Vagina (tissue), 2 donors: Measurements from ENCODE around the gene LRRC4B. TPM values are rescaled to one million over a fixed set of nuclear protein-coding genes. Genes with fewer than 3 reads are reported as not detected.

Experiments used
- DNase-seq, 2 donors: peaks; one replicate each; pipeline ENCODE4 v3.0.0-alpha.2; 2017; ENCODE audit errors: extremely low spot score in 2 of 2
- H3K27ac ChIP-seq: fragments of 200-600 bp; sonication (generic); one replicate; pipeline ENCODE4 v1.5.1; 2019
- H3K27me3 ChIP-seq: fragments of 200-600 bp; sonication (generic); one replicate; pipeline ENCODE4 v1.5.1; 2019
- H3K36me3 ChIP-seq, 2 donors: fragments of 200-600 bp; sonication (generic); one replicate each; pipeline ENCODE4 v1.5.1; 2017 to 2019
- H3K4me1 ChIP-seq: fragments of 200-600 bp; sonication (generic); one replicate; pipeline ENCODE4 v1.5.1; 2019
- H3K4me3 ChIP-seq, 2 donors: fragments of 200-600 bp; sonication (generic); 1 replicate in 1 of 2; 2 replicates in 1 of 2; pipeline ENCODE4 v1.5.1; 2016 to 2019
- H3K9me3 ChIP-seq: fragments of 200-600 bp; sonication (generic); one replicate; pipeline ENCODE4 v1.5.1; 2019
- POLR2A ChIP-seq, 2 donors: fragments of 450-650 bp; IDR thresholded peaks; one replicate each; pipeline ENCODE4 v1.6.1; 2017; ENCODE audit warnings: antibody characterized with exemption in 2 of 2, mild to moderate bottlenecking in 2 of 2, moderate library complexity in 2 of 2
- POLR2AphosphoS5 ChIP-seq, 2 donors: sonication (generic); formaldehyde crosslinking; IDR thresholded peaks; one replicate each; pipeline ENCODE4 v1.9.0; 2017; ENCODE audit warnings: antibody characterized with exemption in 2 of 2, mild to moderate bottlenecking in 2 of 2, low read depth in 1 of 2; ENCODE audit not compliant: insufficient read depth in 1 of 2
- intact Hi-C: fragments of 100-400 bp; cut with DNase I; formaldehyde crosslinking; loops from one replicate; pipeline ENCODE4 v1.15.1; 2023
- total RNA-seq: library from RNA; depleted of rRNA; stranded (reverse); fragments of >200 nt; gene quantifications from one replicate; pipeline ENCODE4 v1.2.3, GENCODE V29; 2016
- TF ChIP-seq, protein P1 (sequence below), 3 experiments: fragments of 450-650 bp in 2 of 3; fragments of 200-600 bp in 1 of 3; sonication (generic) in 1 of 3; IDR thresholded peaks; one replicate each; pipeline ENCODE4 v1.5.1; 2017 to 2019; ENCODE audit warnings: antibody characterized with exemption in 3 of 3, mild to moderate bottlenecking in 2 of 3, moderate library complexity in 2 of 3

Gene LRRC4B
- total RNA-seq, 1 donor from 2014 or later, result 17.9 TPM

DNA sequence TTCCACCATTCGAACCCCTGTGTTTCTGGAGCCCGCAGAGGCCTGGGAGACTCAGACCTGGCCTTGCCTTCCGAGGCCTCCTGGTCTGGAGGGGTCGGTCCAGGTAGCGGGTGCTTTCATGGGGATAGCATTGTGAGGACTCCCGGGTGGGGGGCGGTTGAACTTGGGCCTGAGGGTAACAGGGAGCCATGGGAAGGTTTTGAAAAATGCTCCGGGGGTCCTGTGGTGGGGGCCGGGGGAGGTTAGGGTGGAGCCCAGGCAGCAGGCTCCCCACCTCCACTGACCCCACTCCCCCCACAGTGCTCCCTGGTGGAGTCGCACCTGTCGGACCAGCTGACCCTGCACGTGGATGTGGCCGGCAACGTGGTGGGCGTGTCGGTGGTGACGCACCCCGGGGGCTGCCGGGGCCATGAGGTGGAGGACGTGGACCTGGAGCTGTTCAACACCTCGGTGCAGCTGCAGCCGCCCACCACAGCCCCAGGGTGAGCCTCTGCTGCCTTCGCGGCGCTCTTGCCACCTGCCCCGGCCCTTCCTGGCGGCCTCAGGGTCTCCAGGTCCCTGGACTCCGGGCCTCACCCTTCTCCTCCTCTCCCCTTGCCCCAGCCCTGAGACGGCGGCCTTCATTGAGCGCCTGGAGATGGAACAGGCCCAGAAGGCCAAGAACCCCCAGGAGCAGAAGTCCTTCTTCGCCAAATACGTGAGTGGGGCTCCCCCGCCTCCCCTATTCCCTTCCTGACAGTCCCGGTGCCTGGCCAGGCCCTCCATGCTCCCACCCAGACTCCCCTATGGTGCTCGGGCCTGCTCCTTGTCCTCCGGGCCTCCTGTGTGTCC, 87.7 kb downstream of the LRRC4B start:
- Histone ChIP-seq H3K4me1 (peaks cover 22% of the 10 kb centered on the region), H3K9me3 (no peaks in the 10 kb centered on the region), H3K27me3 (no peaks in the 10 kb centered on the region), H3K36me3 (peaks cover 0 to 38% of the 10 kb centered on the region in 2 donors), H3K4me3 (no peak overlapping the region), H3K27ac (no peak overlapping the region)
- TF ChIP-seq POLR2A (IDR thresholded peaks at IDR 0.05) (no peak), POLR2AphosphoS5 (IDR thresholded peaks at IDR 0.05; ENCODE audit: insufficient read depth in 1 of 2, low read depth in 1 of 2) (no peak)
- TF ChIP-seq, protein P1, sequence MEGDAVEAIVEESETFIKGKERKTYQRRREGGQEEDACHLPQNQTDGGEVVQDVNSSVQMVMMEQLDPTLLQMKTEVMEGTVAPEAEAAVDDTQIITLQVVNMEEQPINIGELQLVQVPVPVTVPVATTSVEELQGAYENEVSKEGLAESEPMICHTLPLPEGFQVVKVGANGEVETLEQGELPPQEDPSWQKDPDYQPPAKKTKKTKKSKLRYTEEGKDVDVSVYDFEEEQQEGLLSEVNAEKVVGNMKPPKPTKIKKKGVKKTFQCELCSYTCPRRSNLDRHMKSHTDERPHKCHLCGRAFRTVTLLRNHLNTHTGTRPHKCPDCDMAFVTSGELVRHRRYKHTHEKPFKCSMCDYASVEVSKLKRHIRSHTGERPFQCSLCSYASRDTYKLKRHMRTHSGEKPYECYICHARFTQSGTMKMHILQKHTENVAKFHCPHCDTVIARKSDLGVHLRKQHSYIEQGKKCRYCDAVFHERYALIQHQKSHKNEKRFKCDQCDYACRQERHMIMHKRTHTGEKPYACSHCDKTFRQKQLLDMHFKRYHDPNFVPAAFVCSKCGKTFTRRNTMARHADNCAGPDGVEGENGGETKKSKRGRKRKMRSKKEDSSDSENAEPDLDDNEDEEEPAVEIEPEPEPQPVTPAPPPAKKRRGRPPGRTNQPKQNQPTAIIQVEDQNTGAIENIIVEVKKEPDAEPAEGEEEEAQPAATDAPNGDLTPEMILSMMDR (IDR thresholded peaks at IDR 0.05), result no peak
- no peak for DNase-seq
- intact Hi-C loops, result no loop called here

DNA sequence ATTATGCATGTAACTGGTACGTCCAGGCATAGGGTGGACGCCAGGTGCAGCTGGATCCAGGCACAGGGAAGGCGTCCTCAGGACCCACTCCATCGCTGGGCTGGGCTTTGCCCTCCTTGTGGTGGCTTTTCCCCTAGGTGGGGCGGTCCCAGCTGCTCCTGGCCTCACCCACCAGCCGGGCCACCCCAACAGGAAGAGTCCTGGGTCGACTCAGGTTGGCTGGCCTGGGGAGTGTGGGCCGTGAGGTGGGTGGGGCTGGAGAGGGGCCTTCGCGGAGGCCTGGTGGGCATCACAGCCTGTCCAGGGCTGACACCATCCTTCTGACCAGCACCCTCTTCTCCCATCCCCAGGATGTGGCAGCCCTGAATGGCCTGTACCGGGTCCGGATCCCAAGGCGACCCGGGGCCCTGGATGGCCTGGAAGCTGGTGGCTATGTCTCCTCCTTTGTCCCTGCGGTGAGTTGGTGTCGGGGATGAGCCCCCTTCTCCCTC, 88.4 kb downstream of the LRRC4B start:
- no peak for DNase-seq
- intact Hi-C loops, result no loop called here
- Histone ChIP-seq H3K4me1 (peaks cover 22% of the 10 kb centered on the region), H3K27me3 (no peaks in the 10 kb centered on the region), H3K27ac (no peak overlapping the region), H3K9me3 (no peaks in the 10 kb centered on the region), H3K4me3 (no peak overlapping the region), H3K36me3 (peaks cover 0 to 38% of the 10 kb centered on the region in 2 donors)
- TF ChIP-seq, protein P1 (IDR thresholded peaks at IDR 0.05), result no peak
- TF ChIP-seq POLR2AphosphoS5 (IDR thresholded peaks at IDR 0.05; ENCODE audit: insufficient read depth in 1 of 2, low read depth in 1 of 2) (no peak), POLR2A (IDR thresholded peaks at IDR 0.05) (no peak)

DNA sequence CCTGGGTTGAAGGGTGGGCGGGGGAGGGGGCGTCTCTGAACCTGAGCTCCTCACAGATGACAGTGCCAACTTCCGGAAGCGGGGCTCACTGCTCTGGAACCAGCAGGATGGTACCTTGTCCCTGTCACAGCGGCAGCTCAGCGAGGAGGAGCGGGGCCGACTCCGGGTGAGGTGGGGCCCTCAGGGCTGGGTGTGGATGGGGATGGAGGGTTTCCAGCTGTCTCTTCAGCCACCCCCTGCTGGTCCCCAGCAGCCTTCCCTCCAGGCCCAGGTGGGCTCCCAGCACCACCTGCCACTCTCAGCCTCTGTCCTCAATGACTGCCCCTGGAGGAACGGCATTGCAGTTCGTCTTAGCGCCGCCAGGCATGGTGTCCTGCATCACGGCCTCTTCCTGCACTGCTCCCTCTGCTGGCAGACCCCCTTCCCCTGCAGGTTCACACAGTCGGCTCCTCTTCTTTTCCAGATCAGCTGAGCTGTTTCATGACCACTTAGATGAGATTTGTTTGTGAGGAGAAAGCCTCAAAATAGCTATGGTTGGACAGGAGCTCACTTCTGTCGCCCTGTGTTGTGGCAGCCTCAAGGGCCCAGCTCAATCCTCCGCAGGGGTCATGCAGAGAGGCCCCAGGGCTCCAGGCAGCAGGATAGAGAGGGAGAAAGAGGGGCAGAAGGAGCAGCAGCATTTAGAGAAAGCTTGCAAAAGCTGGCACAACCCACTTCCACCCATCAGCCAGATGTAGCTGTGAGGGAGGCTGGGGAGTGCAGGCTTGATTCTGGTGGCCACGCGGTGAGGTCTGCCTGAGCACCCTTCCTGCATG, 89.1 kb downstream of the LRRC4B start:
- TF ChIP-seq POLR2A (IDR thresholded peaks at IDR 0.05), result no peak
- TF ChIP-seq, protein P1 (IDR thresholded peaks at IDR 0.05), result peak in 1 of 3 experiments; percentile 7
- H3K27me3 ChIP-seq, result no peaks in the 10 kb centered on the region
- intact Hi-C loops, result no loop called here
- peaks cover 0 to 38% of the 10 kb centered on the region in 2 donors for H3K36me3 ChIP-seq
- H3K4me3 ChIP-seq, result no peak overlapping the region
- no peaks in the 10 kb centered on the region for H3K9me3 ChIP-seq
- DNase-seq, result no peak
- peaks cover 22% of the 10 kb centered on the region for H3K4me1 ChIP-seq
- H3K27ac ChIP-seq, result no peak overlapping the region

DNA sequence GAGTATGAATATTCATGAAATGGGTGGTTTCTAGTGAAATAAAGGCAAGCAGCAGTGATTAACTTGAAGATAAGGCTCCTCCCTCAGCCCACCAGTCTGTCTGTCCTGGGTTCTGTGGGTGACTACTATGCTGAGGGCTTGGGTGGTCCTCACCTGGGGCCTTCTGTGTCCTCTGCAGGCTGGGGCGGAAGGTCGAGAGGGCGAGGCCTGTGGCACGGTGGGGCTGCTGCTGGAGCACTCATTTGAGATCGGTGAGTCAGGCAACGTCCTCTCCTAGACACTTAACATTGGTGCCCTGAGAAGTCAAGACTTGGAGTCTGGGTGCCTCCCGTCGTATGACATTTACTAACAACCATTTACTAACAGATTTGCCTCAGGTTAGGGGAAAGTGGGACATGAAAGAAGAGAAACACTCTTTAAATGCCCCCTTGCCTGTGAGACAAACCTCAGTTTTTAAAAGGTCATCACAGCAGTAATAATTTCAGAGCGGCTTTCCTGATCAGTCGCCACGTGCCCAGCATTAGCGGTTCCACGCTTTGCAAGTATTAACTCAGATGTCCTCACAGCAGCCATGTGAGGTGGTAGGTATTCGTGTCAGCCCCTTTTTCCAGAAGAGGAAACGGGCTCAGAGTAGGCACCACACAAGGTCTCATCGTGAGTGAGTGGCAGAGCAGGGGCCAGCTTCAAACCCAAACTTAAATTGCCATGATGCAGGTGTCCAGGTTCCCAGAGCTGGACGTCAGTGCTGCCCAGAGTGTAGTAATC, 90.3 kb downstream of the LRRC4B start:
- Histone ChIP-seq H3K36me3 (peaks cover 0 to 34% of the 10 kb centered on the region in 2 donors), H3K4me1 (peaks cover 22% of the 10 kb centered on the region), H3K4me3 (peak overlapping the region; percentile 77 to 86), H3K9me3 (no peaks in the 10 kb centered on the region), H3K27me3 (no peaks in the 10 kb centered on the region), H3K27ac (no peak overlapping the region)
- intact Hi-C loops, result no loop called here
- TF ChIP-seq POLR2A (IDR thresholded peaks at IDR 0.05) (no peak), POLR2AphosphoS5 (IDR thresholded peaks at IDR 0.05; ENCODE audit: insufficient read depth in 1 of 2, low read depth in 1 of 2) (no peak)
- TF ChIP-seq, protein P1 (IDR thresholded peaks at IDR 0.05), result no peak
- no peak for DNase-seq
